CD4-positive, alpha-beta T cell treated with Interferon gamma for 1 hour (primary cell): ENCODE measurements around the gene CNGA1.
"Not testable (repeated sequence)": the region's sequence is repeated elsewhere in the genome, so short reads cannot be mapped to it uniquely, and the experiment has no call there.

Experiments used
- DNase-seq: peaks from one replicate; pipeline ENCODE4 v3.0.0-alpha.2; 2020

The CNGA1 gene

GRCh38 chr4:48028696-48029095, 12.2 kb upstream of the CNGA1 start:
- DNase-seq: no peak

- no peak for DNase-seq
These were observed 11.2 kb upstream of the CNGA1 start for GRCh38 chr4:48027653-48028052.

- DNase-seq: no peak
These were observed 8.5 kb upstream of the CNGA1 start for GRCh38 chr4:48025005-48025404.

GRCh38 chr4:48024522-48024921, 8.0 kb upstream of the CNGA1 start:
- DNase-seq: no peak

GRCh38 chr4:48022192-48022799, 5.8 kb upstream of the CNGA1 start:
- no peak for DNase-seq

GRCh38 chr4:48021100-48021499, 4.6 kb upstream of the CNGA1 start:
- DNase-seq: no peak

GRCh38 chr4:48018112-48018511, 1.6 kb upstream of the CNGA1 start:
- no peak for DNase-seq

GRCh38 chr4:48017108-48017571, 659 bp upstream of the CNGA1 start:
- DNase-seq: no peak

GRCh38 chr4:48015678-48016077, 803 bp downstream of the CNGA1 start:
- DNase-seq: no peak

- DNase-seq: no peak
These were observed 1.3 kb downstream of the CNGA1 start for GRCh38 chr4:48015216-48015615.

GRCh38 chr4:48012824-48013223, 3.7 kb downstream of the CNGA1 start:
- no peak for DNase-seq

- DNase-seq: no peak
These were observed 4.8 kb downstream of the CNGA1 start for GRCh38 chr4:48011722-48012121.

- DNase-seq: not testable (repeated sequence)
These were observed 5.6 kb downstream of the CNGA1 start for GRCh38 chr4:48010906-48011305.

- no peak for DNase-seq
These were observed 8.4 kb downstream of the CNGA1 start for GRCh38 chr4:48008021-48008596.

- no peak for DNase-seq
These were observed 10.7 kb downstream of the CNGA1 start for GRCh38 chr4:48005781-48006180.

GRCh38 chr4:48003568-48003967, 12.9 kb downstream of the CNGA1 start:
- peak; percentile 11 for DNase-seq

GRCh38 chr4:48002267-48002666, 14.2 kb downstream of the CNGA1 start:
- DNase-seq: no peak

GRCh38 chr4:47996021-47996420, 20.5 kb downstream of the CNGA1 start:
- DNase-seq: no peak

- DNase-seq: not testable (repeated sequence)
These were observed 24.0 kb downstream of the CNGA1 start for GRCh38 chr4:47992475-47992874.

GRCh38 chr4:47990145-47990544, 26.3 kb downstream of the CNGA1 start:
- DNase-seq: no peak

- DNase-seq: no peak
These were observed 41.9 kb downstream of the CNGA1 start for GRCh38 chr4:47974566-47974965.

- no peak for DNase-seq
These were observed 43.8 kb downstream of the CNGA1 start for GRCh38 chr4:47972721-47973120.

- DNase-seq: no peak
These were observed 44.3 kb downstream of the CNGA1 start for GRCh38 chr4:47972181-47972580.

GRCh38 chr4:47968847-47969246, 47.6 kb downstream of the CNGA1 start:
- no peak for DNase-seq

GRCh38 chr4:47954677-47955076, 61.8 kb downstream of the CNGA1 start:
- DNase-seq: no peak
